ENCODE data around the gene FRMD3.

DNA sequence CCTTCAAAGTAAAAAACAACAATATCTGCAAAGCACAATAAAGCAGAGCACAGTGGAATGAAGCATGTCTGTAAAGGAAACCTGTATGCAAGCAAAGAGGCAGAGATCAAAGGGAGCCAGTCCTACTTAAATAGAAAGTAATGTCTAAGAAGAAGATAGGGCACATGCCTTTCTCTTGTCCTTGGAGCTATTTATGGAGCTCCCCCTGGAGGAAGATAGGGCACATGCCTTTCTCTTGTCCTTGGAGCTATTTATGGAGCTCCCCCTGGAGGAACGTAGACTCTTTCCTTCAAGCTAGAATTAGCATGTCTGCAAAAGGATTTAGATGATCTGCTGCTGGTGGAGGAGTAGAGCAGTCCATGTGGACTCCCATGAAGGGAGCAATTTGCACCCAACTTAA is 307.2 kb downstream of the FRMD3 start:
- no peak for TF ChIP-seq EP300 (IDR thresholded peaks at IDR 0.05)
- TF ChIP-seq, protein P1, sequence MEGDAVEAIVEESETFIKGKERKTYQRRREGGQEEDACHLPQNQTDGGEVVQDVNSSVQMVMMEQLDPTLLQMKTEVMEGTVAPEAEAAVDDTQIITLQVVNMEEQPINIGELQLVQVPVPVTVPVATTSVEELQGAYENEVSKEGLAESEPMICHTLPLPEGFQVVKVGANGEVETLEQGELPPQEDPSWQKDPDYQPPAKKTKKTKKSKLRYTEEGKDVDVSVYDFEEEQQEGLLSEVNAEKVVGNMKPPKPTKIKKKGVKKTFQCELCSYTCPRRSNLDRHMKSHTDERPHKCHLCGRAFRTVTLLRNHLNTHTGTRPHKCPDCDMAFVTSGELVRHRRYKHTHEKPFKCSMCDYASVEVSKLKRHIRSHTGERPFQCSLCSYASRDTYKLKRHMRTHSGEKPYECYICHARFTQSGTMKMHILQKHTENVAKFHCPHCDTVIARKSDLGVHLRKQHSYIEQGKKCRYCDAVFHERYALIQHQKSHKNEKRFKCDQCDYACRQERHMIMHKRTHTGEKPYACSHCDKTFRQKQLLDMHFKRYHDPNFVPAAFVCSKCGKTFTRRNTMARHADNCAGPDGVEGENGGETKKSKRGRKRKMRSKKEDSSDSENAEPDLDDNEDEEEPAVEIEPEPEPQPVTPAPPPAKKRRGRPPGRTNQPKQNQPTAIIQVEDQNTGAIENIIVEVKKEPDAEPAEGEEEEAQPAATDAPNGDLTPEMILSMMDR (IDR thresholded peaks at IDR 0.05) = no peak
- TF ChIP-seq POLR2AphosphoS5 (IDR thresholded peaks at IDR 0.05) = no peak
